Brain microvascular endothelial cell (primary cell): ENCODE results near the gene U2SURP.

Experiments
- DNase-seq: peaks from one replicate; pipeline ENCODE4 v3.0.0-alpha.2; 2020
- H3K27ac ChIP-seq: fragments of 250-450 bp; sonication (Bioruptor Pico); 2 replicates; pipeline ENCODE4 v1.5.1; 2020; ENCODE audit warnings: mild to moderate bottlenecking, moderate library complexity
- H3K27me3 ChIP-seq: fragments of 250-450 bp; sonication (Bioruptor Pico); replicated peaks from 2 replicates; pipeline ENCODE4 v1.5.1; 2020; ENCODE audit warnings: mild to moderate bottlenecking
- H3K36me3 ChIP-seq: fragments of 250-450 bp; sonication (Bioruptor Pico); replicated peaks from 2 replicates; pipeline ENCODE4 v1.5.1; 2020; ENCODE audit warnings: mild to moderate bottlenecking
- H3K4me3 ChIP-seq: 2 replicates; pipeline ENCODE4 v1.5.1; 2011; ENCODE audit warnings: low read depth, mild to moderate bottlenecking, control low read depth, low read length, moderate library complexity
- in situ Hi-C: cut with HindIII; loops from 2 replicates; pipeline ENCODE4 v1.10.0; 2017; ENCODE audit warnings: low sequenced_read_pairs, low pct_ligation_motif_present
- TF ChIP-seq, protein P1 (sequence below): IDR thresholded peaks from 2 replicates; pipeline ENCODE4 v1.5.1; 2011; ENCODE audit warnings: low read depth, mild to moderate bottlenecking, moderate library complexity, low read length, control low read depth, inconsistent platforms; ENCODE audit errors: missing control alignments

Gene U2SURP

DNA sequence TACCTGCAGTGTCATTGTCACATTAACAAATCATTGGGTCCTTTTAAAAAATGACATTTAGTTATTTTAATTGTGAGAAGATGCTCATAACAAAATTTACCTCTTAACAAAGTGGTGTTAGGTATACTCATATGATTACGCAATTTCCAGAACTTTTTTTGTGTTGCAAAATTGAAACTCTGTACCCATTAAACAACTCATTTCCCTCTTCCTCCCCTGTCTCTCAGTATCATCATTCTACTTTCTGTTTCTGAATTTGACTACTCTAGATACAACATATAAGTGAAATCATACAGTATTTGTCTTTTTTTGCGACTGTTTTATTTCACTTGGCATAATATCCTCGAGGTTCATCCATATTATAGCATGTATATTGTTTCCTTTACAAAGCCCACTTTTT is 59.5 kb downstream of the U2SURP start:
- DNase-seq: no peak
- Histone ChIP-seq H3K36me3 (peaks cover 3% of the 10 kb centered on the region), H3K27me3 (no peaks in the 10 kb centered on the region), H3K27ac (no peak overlapping the region), H3K4me3 (no peak overlapping the region)
- TF ChIP-seq, protein P1, sequence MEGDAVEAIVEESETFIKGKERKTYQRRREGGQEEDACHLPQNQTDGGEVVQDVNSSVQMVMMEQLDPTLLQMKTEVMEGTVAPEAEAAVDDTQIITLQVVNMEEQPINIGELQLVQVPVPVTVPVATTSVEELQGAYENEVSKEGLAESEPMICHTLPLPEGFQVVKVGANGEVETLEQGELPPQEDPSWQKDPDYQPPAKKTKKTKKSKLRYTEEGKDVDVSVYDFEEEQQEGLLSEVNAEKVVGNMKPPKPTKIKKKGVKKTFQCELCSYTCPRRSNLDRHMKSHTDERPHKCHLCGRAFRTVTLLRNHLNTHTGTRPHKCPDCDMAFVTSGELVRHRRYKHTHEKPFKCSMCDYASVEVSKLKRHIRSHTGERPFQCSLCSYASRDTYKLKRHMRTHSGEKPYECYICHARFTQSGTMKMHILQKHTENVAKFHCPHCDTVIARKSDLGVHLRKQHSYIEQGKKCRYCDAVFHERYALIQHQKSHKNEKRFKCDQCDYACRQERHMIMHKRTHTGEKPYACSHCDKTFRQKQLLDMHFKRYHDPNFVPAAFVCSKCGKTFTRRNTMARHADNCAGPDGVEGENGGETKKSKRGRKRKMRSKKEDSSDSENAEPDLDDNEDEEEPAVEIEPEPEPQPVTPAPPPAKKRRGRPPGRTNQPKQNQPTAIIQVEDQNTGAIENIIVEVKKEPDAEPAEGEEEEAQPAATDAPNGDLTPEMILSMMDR: no peak
- in situ Hi-C loops: no loop called here

DNA sequence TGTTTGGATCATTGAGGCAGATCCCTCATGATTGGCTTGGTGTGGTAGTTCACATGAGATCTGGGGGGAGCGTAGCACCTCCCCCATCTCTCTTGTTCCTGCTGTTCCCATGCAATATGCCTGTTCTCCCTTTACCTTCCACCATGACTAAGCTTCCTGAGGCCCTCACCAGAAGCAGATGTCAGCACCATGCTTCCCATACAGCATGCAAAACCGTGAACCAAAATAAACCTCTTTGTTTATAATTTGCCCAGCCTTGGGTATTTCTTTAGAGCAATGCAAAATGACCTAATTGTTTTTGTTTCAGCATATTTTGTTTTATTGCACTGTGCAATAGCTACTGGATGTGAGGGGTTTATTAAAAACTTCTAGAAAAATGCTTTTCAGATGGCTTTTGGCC is 61.6 kb downstream of the U2SURP start:
- H3K36me3 ChIP-seq: no peaks in the 10 kb centered on the region
- H3K4me3 ChIP-seq: no peak overlapping the region
- TF ChIP-seq, protein P1: no peak
- no peaks in the 10 kb centered on the region for H3K27me3 ChIP-seq
- in situ Hi-C loops: no loop called here
- H3K27ac ChIP-seq: no peak overlapping the region
- no peak for DNase-seq

DNA sequence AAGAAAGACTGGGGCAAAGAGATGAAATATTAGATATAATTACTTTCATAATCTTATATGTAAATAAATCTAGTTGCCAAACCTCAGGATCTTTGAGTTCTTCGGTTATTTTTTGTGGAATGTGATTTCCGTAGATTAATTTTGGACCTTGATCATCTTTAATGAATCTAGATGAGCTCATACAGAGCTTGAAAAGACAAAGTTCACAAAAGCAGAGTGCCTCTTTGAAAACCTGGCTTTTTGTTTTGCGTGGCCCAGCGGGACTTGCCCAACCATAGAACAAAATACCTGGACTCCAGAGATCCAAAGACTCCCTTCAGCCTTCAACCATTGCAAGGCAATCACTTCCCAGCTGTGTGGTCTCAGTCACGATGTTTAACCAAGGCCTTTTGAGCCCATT is 63.4 kb downstream of the U2SURP start:
- in situ Hi-C loops: no loop called here
- no peak overlapping the region for H3K27ac ChIP-seq
- no peaks in the 10 kb centered on the region for H3K27me3 ChIP-seq
- H3K4me3 ChIP-seq: no peak overlapping the region
- H3K36me3 ChIP-seq: no peaks in the 10 kb centered on the region
- DNase-seq: no peak
- TF ChIP-seq, protein P1: no peak

DNA sequence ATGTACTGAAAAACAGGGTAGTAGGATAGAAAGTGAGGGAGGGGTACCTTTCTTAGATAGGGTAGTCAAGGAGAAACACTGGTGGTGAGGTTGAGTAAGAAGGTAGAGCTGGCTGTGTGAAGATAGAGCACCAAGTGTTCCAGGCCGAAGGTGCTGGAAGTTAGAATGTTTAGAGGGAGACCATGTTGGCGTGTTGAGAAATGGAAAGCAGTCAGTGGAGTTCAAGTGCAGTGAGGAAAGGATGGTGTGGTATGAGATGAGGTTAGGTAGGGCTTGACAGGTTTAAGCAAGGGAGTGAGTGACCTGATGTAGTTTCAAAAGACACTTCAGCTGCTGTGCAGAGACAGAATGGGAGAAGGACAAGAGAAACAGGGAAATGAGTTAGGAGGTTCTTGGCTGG is 64.0 kb downstream of the U2SURP start:
- DNase-seq: no peak
- TF ChIP-seq, protein P1: no peak
- Histone ChIP-seq H3K27ac (no peak overlapping the region), H3K27me3 (no peaks in the 10 kb centered on the region), H3K36me3 (no peaks in the 10 kb centered on the region), H3K4me3 (no peak overlapping the region)
- in situ Hi-C loops: no loop called here

DNA sequence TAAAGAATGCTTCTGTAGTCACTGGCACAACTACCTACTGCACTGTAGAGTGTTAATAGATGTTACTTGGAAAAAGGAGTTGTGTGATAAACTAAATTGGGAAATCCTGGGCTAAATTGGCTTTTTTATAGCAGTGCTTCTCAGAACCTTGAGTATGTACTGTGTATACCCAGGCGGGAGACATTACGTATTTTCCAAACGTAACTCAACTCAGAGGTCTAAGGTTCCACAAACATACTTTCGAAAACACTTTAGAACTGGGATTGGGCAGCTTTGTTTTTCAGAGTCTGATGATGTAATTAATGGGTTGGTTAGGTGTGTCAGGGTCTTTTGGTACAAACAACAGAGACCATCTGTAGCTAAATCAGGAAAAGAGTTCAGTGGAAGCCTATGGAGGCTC is 64.7 kb downstream of the U2SURP start:
- no peak overlapping the region for H3K27ac ChIP-seq
- DNase-seq: no peak
- H3K4me3 ChIP-seq: no peak overlapping the region
- TF ChIP-seq, protein P1: no peak
- in situ Hi-C loops: no loop called here
- H3K27me3 ChIP-seq: no peaks in the 10 kb centered on the region
- H3K36me3 ChIP-seq: no peaks in the 10 kb centered on the region

DNA sequence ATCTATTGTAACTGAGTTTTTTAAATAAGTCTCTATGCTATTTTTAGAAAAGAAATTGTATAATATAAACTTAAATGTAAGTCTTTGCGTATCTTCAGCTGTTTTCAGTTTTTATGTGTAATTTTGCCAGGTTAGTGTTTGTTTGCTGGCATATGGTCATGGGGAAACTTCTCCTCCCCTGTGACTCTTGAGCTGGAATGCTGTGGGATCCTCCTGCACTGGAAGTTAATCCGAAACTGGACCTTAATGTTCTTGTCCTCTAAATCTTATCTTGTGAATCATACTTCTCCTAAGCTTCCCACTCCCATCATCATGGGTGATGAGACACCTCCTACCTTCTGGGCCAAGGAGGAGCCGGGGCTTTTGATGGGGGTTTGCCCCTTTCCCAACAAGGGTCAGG is 65.8 kb downstream of the U2SURP start:
- DNase-seq: no peak
- in situ Hi-C loops: no loop called here
- Histone ChIP-seq H3K27ac (no peak overlapping the region), H3K36me3 (no peaks in the 10 kb centered on the region), H3K27me3 (no peaks in the 10 kb centered on the region), H3K4me3 (no peak overlapping the region)
- TF ChIP-seq, protein P1: no peak
